Hematopoietic multipotent progenitor cell treated with erythropoietin and hydrocortisone succinate and interleukin-3 and kit ligand, for 4 days (in vitro differentiated cells): Measurements from ENCODE around the gene CACNA1F.
A peak's percentile ranks its signal among the peaks of the same experiment; 100 is the strongest.
"Not testable (repeated sequence)": the region's sequence is repeated elsewhere in the genome, so short reads cannot be mapped to it uniquely, and the experiment has no call there.

ENCODE experiments used
- DNase-seq: peaks from one replicate; pipeline ENCODE4 v3.0.0-alpha.2; 2015

Gene CACNA1F

DNA sequence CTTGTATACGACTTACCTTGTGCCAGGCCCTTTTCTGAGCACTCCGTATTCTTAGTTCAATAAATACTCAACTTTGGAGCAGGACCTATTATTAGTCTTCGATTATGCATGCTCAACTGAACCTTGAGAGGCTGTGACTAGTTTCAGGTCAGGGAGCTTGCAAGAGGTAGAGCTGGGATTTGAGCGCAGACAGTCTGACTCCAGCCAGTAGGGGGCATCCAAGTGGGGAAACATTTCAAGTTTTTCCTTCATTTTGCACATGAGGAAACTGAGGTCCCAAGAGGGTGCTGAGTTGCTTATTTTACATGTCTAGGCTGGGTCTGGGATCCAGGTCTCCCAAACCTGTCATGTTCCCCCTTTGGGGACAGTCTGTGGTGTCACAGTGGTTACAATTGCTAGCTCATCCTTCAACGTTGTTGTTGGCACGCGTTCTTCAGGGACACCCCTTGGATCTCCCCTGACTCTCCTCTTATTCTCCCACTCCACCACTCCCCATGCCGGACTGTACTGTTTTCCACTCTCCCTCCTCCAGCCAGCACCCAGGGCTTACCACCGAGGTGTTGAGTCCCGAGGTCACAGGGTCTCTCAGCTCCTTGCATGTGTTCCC is 40.3 kb downstream of the CACNA1F start:
- DNase-seq, result peak; percentile 60

DNA sequence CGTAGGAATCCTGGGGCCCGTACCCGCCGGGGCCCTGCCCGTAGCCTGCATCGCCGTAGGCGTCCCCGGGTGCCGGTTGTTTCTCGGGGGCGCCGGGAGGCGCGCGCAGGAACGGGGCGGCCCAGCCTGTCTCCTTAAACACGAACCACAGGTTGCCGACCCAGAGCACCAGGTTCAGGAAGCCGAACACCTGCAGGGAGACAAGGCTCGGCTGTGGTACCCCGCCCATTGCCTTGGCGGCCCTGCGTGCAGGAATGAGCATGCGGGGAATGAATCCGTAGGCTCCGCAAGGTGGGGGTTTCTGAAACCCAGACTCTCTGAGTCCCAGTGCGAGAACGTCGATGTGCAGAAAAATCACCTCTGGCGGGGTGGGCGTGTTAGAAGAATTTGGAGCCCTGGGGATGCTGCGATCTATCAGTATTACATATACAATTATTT is 41.5 kb downstream of the CACNA1F start:
- DNase-seq, result peak; percentile 50

DNA sequence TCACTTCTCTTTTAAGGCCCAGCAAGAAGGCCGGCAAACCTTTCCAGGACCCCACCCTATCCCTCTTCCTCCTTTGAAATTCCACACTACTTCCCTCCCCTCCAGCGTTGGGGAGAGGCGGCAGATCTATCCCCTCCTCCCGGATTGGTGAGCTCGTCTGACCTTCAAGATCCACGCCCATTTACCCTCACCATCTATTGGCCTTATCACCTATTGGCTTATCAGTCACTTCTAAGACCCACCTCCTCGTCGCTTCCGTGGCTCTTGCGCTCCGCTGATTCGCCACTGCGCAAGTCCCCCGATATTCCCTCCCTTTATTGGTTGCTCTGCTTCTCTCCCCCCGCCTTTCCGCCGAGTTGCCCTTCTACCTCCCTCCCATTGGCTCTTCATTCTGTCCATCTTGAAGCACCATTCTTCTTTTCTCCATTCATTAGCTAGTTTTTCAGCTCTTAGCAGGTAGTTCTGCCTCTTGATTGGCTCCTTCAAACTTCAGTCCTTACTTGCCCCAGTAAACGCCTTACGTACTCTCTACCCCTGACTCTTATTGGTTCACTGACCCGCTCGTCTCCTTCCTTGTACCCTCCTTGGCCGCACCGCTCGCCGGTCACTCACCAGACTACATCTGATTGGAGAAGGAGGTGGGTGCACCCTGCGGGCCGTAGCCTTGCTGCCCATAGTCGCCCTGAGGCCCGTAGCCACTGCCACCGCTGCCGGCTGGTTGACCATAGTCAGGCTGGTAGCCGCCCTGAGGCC is 42.1 kb downstream of the CACNA1F start:
- peak; percentile 99 for DNase-seq

DNA sequence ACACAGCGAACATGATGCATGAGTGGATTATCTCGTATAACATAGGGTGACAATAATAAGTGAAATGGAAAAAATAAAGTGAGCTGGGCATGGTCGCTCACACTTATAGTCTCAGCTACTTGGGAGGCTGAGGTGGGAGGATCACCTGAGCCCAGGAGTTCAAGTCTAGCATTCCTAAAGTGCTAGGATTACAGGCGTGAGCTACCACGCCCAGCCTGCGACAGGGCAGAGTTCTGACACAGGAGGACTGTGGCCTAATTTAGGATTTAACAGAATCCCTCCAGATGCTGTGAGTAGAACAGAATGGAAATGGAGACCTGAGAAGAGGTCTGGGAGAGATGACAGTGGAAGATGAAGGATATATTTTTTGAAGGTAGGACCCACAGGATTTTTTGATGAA is 43.5 kb downstream of the CACNA1F start:
- DNase-seq, result no peak

DNA sequence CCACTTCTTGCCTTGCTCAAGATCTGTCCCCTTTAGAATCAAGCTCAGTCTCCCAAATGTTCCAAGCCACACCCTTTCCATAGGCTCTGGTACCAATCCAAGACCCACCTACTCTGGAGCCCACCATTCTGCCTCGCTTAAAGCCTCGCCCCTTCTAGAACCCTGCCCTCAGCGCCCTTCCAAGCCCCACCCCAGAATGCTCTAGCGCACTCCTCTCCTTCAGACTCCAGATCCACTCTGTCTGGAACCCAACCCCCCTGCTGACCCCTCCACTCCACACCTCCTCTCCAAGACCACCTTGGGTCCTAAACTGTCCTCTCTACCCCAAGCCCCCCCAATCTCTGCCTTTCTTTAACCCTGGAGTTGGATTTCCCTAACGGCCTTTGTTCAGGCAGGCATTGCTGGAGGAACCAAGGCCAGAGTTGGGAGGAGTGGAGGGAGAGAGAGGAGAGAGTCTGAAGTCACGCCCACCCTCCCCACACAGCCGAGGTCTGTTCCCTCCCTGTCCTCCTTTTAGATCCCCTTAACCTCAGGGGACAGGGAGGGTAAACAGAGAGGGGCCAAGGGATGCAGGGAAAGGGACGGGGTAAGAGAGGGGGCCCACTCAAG is 44.6 kb downstream of the CACNA1F start:
- peak; percentile 26 for DNase-seq

DNA sequence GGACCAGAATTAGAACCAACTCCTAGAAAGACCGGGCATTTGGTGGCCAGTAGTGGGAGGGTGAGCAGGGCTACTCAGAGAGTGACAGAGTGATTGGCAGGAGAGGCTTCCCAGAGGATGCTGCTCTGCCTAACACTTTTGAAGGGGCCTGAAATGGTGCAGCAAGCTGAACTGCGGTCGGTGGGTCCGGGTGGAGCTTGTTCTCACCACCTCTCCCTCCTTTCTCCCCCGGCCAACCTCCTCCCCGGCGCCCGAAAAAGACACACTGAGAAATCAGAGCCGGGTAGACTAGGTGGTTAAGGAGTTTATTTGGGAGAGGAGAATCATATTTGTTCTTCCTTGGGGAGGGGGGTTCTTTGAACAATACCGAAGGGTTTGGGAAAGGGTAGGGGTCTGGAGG is 45.6 kb downstream of the CACNA1F start:
- no peak for DNase-seq

DNA sequence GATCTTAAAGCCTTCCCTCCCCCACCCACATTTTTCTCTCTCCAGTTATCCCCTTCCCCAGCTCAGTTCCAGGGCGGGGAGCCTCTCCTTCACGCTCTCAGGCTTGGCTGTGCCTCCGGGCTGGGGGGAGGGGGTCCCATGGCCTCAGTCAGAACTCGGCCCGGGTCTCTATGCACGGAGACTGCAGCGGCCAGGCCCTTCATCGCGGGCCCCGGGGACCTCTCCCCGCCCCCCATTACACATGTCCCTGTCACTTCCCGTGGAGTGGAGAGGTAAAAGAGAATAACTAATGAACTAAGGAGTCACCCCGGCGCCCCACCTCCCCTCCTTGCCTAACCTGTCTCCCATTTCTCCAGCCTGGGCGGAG is 46.1 kb downstream of the CACNA1F start:
- no peak for DNase-seq

DNA sequence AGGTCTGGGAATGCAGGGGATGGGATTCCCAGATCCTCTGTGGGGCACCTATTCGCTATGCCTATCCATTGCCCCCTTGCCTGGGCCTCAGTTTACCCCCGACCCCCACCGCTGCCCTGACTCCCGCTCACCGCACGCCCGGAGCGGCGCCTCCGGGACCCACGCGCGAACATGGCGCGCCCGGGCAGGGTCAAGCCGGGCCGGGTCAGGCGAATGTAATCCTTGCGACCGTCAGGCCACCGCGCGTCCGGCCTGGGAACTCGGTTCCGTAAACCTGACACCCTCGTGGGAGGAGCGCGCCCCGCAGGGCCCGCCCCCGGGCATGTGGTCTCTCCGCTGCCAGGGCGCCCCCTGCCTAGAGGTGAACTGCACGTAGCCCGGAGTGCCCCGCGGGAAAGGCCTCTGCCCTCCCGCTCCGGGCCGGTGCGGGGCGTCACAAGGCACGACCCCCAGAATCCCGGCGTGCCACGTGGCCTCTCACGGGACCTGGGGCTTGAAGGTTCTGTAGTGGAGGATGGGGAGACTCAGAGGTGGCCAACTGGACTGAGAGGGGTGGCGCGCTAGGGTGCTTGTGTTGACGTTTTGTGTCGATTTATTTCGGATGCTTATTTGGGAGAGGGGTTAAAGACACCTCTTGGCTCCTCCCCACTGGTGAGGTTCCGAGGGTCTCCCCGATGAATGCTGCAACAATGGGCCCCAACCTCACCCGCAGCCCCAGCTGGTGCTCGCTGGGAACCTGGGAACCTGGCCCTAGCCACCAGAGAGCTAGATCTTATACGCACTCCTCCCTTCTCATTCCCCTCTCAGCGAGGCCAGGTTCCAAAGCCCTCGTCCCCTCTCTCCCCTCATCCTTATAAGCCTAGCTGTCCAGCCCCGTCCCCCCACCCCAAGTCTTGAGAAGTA is 46.8 kb downstream of the CACNA1F start, which contains the start of gene PRICKLE3:
Gene PRICKLE3 (minus strand): TSS at position 249 of the 903 bp plus-strand sequence. CDS start 76 bp downstream, at position 173.
- peak; percentile 89 for DNase-seq

DNA sequence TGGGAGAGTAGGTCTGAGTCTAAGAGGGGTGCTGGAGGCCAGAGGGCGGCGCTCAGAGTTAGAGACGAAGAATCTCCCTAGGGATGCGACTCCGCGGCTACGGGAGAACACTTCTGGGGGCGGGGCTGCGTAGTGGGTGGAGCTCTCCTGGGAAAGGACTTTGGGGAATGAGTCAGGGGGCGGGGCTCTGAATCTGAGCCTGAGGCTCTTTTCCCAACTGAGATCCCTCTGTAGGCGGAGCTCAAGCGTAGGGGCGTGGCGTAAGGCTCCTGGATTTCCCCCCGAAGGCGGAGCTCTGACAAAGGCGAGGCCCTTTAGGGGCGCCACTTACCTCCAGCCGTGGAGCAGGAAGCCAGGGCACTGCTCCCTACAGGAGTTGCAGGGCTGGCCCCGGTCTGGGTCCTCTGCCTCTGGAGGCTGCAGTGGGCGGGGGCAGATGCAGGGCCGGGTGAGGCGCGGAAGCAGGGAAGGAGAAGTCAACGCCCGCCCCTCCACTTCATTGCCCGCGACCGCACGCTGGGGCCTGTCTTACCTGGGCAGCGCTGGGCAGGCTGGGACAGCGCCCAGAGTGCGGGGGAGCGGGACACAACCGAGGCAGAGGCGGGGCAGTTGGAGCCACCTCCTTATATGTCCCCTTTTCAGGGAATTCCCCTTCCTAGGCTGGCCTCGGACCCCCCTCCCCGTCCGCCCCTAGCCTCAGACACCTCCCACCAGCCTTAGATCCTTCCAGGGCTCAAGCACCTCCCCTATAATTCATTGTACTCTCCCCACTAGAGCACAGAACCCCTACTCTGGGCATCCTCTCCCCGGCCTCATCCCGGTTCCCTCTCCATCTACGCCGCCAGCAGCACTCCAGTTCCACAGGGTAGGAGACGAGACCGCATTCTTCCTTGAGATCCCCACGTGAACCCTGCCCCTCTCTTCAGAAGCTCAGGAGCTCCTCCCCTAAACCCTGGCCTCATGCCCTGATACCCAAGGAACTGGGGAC is 48.6 kb downstream of the CACNA1F start:
- peak; percentile 73 for DNase-seq

DNA sequence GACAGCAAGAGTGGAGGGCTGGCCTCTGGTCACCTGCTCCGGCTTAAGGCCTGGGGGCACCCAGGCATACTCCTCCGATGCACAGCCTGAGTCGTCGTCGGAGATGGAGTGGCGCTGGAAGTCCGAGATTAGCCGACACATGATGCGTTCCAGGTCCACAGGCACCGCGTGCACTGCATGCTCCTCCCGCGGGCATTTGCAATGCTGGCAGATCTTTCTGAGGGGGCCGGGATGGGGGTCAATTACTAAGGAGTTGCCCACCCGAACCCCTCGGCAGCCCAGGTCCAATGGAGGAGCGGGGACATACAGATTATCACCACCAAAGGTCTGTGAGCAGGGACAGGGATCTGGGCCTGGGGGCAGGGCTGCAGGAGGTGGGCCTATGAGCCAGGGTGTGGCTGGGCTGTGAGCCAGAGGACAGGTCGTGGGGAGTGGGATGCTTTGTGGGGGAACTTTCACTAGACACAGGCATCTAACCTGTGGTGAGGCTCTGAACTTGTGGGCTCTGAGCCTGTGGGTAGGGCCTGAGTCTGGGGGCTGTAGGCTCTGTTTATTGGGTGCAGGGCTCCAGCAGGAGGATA is 49.3 kb downstream of the CACNA1F start:
- DNase-seq, result no peak

DNA sequence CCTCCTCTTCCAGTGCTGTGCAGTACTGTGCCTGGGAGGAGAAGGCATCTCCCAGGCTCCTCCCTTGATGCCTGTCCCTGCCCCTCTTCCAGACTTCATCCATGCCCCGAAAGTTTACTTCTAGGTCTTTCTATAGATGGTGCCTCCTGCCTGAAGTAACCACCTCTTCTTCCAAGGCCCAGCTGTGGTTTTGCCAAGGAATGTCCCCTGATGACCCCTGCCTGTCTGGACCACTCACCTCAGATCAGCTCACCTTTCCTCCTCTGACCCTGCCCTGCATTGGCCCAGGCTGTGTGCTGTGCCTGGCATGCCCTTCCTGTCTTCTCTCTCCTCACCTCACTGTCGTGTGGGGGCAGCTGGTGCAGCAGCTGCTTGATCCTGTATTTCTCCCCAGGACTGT is 53.8 kb downstream of the CACNA1F start:
- no peak for DNase-seq

DNA sequence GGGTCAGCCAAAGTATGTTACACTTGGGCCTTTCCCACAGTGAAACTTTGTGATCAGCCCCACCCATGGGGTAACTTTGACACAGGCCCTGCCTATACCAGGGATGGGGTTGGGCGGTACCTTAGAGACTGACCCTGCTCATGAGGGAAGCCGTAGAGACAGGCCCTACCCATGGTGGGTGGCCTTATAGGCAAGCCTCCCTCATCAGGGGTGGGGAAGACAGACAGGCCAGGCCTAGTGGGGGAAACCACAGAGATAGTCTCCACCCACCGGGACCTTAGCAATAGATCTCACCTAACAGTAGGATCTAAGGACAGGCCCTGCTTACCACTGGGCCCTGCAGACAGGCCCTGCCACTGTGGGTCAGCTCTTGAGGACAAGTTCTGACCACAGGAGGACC is 54.6 kb downstream of the CACNA1F start:
- peak; percentile 68 for DNase-seq

DNA sequence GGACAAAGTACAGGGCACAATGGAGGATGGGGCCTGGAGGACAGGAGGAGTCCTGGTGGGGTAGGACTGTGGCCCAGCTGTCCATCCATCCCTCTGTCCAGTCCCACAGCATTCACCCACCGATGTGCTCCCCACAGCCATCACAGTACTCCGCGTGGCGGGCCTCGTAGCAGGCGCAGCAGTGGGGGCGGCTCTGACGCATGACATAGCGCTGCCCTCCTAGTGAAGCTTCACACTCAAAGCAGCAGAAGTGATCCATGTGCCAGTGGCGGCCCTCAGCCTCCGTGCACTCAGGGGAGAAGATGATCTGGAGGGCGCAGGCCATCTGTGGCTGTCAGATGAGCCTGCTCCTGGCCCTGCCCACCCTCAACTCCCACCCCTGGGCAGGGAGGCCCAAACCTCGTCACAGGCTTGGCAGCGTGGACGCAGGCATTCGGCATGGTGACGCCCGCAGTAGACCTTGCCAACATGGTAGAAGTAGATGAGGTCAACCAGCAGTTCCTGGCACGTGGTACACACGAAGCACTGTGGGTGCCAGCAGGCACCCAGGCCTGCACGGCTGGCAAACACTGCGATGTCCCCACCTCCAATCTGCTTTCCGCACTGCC is 55.2 kb downstream of the CACNA1F start:
- DNase-seq, result no peak

DNA sequence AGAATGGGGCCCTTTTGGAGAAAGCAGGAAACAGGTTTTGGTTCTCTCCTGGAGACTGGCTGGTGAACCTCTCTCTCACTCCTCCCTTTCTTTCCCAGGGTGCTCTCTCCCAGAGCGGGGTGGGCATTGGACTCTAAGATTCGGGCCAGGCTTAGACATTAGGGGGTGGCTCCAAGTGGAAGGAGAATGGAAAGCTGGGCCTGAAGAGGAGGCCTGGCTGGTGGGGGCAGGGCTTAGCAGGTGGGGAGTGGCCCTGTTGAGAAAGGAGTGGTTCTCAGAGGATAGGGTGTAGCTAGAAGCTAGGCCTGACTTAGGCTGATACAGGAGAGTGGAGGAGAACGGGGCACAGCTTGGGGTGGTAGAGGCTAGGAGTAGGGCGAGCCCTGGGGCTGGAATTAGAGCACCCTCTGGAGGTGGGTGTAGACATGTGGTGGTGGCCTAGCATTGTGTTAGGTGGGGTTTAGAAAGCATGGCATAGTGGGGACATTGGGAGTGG is 55.8 kb downstream of the CACNA1F start:
- peak; percentile 91 for DNase-seq

DNA sequence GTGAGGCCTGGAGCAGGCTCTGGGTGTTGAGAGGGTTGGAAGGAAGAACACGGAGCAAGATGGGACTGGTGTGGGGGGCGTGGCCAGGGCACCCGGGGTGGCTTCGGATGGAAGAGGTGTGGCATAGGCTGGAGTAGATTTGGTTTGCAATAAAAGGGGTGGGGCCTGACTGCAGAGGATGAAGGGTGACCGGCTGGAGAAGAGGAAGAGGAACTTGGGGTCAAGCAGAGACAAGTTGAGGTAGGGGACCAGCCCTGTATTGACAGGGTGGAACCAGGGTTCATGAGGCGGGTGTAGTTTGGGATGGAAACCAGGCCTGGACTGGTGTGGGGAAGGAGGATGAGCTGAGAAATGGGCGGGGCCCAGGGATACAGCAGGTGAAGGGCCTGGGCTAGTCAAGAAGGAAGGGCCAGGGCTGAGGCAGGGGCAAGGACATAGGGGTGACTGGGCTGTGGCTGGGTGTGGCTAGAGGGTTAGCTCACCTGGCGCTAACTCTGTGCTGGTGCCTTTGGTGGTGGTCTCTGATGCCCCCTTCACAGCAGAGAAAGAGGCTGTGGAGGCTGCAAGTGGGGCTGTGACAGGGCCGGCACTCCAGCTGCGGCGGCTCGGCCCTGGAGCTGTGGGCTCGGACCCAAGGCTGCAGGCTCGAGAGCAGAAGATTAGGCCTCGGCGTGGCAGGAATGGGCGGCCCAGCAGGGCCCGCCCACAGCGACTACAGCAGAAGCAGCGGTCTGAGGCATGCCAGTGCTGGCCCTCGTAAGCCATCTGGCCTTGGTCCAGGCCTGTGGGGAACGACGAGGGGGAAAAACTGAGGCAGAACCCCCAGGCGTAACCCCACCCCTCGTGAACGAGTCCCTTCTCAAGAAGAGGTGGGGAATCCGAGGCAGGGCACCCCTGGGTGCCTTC is 56.5 kb downstream of the CACNA1F start:
- DNase-seq, result peak; percentile 80

DNA sequence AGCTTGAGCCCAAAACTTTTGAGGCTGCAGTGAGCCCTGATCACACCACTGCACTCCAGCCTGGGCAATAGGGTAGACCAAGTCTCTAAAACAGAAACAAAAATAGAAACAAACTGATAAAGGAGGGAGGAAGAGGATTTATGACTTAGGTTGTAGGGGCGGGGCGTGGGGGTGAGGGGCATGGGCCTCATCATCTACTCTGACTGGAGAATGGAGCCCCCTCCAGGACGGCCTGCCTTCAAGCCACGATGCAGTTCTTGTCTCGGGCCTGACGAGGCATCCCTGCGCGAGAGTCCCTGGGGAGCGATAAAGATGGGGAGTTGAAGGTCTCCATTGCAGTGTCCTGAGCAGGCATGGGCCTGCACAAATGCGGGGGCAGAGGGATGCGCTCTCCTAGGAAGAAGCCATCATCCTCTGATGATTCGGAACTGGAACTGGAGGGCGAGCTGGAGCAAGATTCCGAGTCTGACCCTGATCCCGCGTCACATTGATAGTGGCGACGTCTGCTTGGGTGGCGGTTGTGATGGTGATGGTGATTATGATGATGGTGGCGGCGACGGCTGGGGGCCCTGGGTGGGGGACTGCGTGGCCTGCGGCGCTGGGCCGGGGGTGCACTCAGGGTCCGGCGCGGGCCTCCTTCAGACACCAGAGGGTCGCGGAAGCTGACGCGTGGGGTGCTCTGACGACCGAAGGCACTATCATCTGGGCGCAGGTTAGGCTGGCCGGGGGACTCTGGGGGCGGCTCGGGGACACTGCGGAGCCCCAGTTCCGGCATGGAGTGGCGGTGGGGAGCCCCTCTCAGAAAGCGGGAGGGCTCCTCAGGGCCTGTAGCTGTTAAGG is 57.5 kb downstream of the CACNA1F start:
- peak; percentile 54 for DNase-seq

DNA sequence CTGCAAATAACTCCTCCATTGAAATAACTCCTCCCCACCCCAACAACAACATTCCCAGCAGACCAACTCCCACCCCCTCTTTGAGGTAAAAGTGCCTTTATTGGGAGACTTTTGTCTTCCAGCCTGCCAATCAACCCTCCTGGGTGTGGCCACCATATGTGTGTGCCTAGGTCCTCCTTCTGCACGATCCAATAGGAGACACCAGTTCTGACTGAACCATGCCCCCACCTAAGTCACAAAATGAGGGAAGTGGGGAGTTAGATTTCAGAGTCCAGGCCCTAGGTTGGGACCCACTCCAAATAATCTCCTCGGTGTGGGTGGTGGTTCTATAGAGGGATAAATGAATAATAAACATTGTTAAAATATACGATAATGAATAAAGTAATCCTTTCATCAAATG is 58.4 kb downstream of the CACNA1F start:
- peak; percentile 37 for DNase-seq

DNA sequence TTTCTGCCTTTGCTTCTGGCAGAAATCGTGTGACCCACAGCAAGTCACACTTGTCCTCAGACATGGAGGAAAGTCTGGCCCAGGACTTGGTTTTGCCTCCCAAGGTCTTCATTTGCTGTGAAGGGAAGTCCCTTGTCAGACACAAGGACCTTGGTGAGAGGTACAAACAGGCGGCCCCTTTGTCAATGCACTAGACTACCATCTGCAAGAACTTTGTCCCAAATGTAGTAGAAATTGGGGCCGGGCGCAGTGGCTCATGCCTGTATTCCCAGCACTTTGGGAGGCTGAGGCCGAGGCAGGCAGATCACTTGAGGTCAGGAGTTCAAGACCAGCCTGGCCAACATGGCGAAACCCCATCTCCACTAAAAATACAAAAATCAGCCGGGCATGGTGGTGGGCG is 59.6 kb downstream of the CACNA1F start:
- DNase-seq, result not testable (repeated sequence)
